ENCODE measurements around the gene PUSL1. TPM values are rescaled to one million over a fixed set of nuclear protein-coding genes. Genes with fewer than 3 reads are reported as not detected.

PUSL1 gene
- total RNA-seq, 8 experiments from 2014 or later: 12.0 to 45.8 (median 22.4) TPM

DNA sequence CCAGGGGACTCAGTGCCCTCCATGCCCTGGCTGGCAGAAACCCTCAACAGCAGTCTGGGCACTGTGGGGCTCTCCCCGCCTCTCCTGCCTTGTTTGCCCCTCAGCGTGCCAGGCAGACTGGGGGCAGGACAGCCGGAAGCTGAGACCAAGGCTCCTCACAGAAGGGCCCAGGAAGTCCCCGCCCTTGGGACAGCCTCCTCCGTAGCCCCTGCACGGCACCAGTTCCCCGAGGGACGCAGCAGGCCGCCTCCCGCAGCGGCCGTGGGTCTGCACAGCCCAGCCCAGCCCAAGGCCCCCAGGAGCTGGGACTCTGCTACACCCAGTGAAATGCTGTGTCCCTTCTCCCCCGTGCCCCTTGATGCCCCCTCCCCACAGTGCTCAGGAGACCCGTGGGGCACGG is 19.9 kb downstream of the PUSL1 start:
- in situ Hi-C loops (cut with MboI; ENCODE audit: low pct_unique_long_range_greater_than_20kb in 2 of 9, low sequenced_read_pairs in 9 of 9, unreplicated experiment in 9 of 9): no loop called here
- 60 to 100% methylated on average over 1 of the region's 15 CpGs; no CpG with 5 or more reads in 8 of the 10 experiments for WGBS, 10 experiments

DNA sequence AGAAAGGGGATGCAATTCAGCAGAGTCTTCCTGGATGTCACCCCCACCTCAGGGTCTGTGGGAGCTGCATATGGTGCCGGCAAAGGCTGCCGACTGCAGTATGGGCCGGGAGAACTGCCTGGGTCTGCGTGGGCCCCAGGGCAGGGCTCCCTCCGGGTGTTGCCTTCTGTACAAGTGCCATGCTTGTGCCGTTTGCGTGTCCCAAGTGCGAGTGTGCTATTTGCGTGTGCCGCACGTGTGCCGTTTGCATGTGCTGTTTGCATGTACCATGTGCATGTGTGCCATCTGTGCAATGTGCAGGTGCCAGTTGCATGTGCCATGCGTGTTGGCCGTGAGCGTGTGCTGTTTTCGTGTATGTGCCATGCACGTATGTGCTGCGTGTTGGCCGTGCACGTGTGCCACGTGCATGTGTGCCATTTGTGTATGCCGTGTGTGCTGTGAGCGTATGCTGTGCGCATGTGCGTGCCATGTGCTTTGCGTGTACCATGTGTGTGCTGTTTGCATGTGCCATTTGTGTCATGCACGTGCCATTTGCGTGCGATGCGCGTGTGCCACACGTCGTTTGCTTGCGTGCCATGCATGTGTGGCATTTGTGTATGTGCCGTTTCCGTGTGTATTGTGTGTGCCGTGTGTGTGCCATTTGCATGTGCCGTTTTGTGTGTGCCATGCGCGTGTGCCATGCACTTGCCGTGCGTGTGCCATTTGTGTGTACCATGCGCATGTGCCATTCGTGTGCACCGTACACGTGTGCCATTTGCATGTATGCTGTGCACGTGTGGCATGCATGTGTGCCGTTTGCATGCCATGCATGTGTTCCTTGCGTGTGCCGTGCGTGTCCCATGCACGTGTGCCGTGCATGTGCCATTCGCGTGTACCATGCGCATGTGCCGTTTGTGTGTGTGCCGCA is 21.2 kb downstream of the PUSL1 start:
- no peak overlapping the region for H3K27ac ChIP-seq
- no peak overlapping the region for H3K4me3 ChIP-seq
- WGBS, 10 experiments: 50 to 97% (median 91%) methylated on average over 6 to 54 of the region's 58 CpGs; no CpG with 5 or more reads in 2 of the 10 experiments
- peaks cover 21 to 22% of the 10 kb centered on the region in 2 donors for H3K4me1 ChIP-seq (replicated peaks in 1 of 2)
- no peak for ATAC-seq (replicated peaks in 6 of 8)
- in situ Hi-C loops (cut with MboI; ENCODE audit: low pct_unique_long_range_greater_than_20kb in 2 of 9, low sequenced_read_pairs in 9 of 9, unreplicated experiment in 9 of 9): no loop called here

More for the DNA sequence above, 19.9 kb downstream of the PUSL1 start:
- peaks cover 24 to 26% of the 10 kb centered on the region in 2 donors for H3K4me1 ChIP-seq (replicated peaks in 1 of 2)
- no peak for ATAC-seq (replicated peaks in 6 of 8)
- H3K27ac ChIP-seq: no peak overlapping the region
- no peak overlapping the region for H3K4me3 ChIP-seq

DNA sequence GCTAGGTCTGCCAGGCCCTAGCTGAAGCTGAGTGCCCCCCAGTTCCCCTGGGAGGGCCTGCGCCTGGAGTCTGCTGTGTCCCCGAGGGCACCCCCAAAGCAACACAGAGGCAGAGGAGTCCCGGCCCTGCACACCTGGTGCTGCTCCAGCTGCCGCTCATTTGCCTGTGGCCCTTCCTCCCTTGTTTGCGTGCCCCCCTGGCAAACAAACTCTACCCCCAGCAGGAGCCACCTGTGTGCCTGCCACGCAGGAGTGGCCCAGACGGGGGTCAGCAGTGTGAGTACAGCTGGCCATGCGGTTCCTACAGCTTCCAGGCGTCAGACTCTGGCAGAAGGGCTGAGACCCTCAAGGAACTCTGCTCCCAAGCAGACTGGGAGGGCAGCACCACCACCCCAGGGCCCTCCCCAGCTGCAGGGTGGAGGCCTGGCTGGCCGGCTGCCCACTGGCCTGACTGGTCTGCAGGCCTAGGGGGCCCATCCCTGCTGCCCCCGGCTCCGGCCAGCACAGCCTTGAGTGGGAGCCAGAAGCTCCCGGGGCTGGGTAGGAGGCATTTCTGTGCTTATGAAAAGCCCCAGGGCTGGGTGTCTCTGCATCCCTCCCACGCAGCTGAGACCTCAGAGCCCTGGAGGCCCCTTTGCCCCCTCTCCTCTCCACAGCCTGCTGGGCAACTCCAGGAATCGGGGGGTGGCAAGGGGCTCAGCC is 22.1 kb downstream of the PUSL1 start:
- WGBS, 10 experiments: 0 to 72% (median 27%) methylated on average over 3 to 10 of the region's 15 CpGs; no CpG with 5 or more reads in 6 of the 10 experiments
- peak in 5 of 8 experiments; percentile 0 to 55 (median 43) for ATAC-seq (replicated peaks in 6 of 8)
- Histone ChIP-seq H3K27ac (peak overlapping the region in 1 of 2 donors; percentile 14), H3K4me1 (replicated peaks in 1 of 2) (peaks cover 18% of the 10 kb centered on the region in 2 donors), H3K4me3 (no peak overlapping the region)
- in situ Hi-C loops (cut with MboI; ENCODE audit: low pct_unique_long_range_greater_than_20kb in 2 of 9, low sequenced_read_pairs in 9 of 9, unreplicated experiment in 9 of 9): no loop called here

DNA sequence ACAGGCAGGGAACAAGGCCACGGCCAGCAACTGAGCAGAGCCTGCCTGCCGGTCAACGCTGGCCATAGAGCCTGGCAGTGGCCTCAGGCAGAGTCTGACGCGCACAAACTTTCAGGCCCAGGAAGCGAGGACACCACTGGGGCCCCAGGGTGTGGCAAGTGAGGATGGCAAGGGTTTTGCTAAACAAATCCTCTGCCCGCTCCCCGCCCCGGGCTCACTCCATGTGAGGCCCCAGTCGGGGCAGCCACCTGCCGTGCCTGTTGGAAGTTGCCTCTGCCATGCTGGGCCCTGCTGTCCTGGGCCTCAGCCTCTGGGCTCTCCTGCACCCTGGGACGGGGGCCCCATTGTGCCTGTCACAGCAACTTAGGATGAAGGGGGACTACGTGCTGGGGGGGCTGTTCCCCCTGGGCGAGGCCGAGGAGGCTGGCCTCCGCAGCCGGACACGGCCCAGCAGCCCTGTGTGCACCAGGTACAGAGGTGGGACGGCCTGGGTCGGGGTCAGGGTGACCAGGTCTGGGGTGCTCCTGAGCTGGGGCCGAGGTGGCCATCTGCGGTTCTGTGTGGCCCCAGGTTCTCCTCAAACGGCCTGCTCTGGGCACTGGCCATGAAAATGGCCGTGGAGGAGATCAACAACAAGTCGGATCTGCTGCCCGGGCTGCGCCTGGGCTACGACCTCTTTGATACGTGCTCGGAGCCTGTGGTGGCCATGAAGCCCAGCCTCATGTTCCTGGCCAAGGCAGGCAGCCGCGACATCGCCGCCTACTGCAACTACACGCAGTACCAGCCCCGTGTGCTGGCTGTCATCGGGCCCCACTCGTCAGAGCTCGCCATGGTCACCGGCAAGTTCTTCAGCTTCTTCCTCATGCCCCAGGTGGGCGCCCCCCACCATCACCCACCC is 22.9 kb downstream of the PUSL1 start, which contains the start of gene TAS1R3:
Gene TAS1R3 (plus strand): TSS at position 213 of the 898 bp plus-strand sequence. CDS start 66 bp downstream, at position 279.
- Histone ChIP-seq H3K4me1 (replicated peaks in 1 of 2) (peaks cover 13% of the 10 kb centered on the region in 2 donors), H3K4me3 (no peak within 1 kb of the TSS), H3K27ac (peak within 1 kb of the TSS in 1 of 2 donors; percentile 14)
- peak in 7 of 8 experiments; percentile 2 to 67 (median 43) for ATAC-seq (replicated peaks in 6 of 8)
- in situ Hi-C loops (cut with MboI; ENCODE audit: low pct_unique_long_range_greater_than_20kb in 2 of 9, low sequenced_read_pairs in 9 of 9, unreplicated experiment in 9 of 9): no loop called here
- 40 to 100% (median 65%) methylated on average over 1 to 17 of the region's 41 CpGs; no CpG with 5 or more reads in 5 of the 10 experiments for WGBS, 10 experiments

DNA sequence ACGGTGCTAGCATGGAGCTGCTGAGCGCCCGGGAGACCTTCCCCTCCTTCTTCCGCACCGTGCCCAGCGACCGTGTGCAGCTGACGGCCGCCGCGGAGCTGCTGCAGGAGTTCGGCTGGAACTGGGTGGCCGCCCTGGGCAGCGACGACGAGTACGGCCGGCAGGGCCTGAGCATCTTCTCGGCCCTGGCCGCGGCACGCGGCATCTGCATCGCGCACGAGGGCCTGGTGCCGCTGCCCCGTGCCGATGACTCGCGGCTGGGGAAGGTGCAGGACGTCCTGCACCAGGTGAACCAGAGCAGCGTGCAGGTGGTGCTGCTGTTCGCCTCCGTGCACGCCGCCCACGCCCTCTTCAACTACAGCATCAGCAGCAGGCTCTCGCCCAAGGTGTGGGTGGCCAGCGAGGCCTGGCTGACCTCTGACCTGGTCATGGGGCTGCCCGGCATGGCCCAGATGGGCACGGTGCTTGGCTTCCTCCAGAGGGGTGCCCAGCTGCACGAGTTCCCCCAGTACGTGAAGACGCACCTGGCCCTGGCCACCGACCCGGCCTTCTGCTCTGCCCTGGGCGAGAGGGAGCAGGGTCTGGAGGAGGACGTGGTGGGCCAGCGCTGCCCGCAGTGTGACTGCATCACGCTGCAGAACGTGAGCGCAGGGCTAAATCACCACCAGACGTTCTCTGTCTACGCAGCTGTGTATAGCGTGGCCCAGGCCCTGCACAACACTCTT is 23.8 kb downstream of the PUSL1 start:
- Histone ChIP-seq H3K4me3 (no peak overlapping the region), H3K4me1 (replicated peaks in 1 of 2) (peaks cover 13% of the 10 kb centered on the region in 2 donors), H3K27ac (no peak overlapping the region)
- in situ Hi-C loops (cut with MboI; ENCODE audit: low pct_unique_long_range_greater_than_20kb in 2 of 9, low sequenced_read_pairs in 9 of 9, unreplicated experiment in 9 of 9): no loop called here
- WGBS, 10 experiments: 76 to 98% (median 87%) methylated on average over 3 to 23 of the region's 57 CpGs; no CpG with 5 or more reads in 4 of the 10 experiments
- ATAC-seq (replicated peaks in 6 of 8): no peak

DNA sequence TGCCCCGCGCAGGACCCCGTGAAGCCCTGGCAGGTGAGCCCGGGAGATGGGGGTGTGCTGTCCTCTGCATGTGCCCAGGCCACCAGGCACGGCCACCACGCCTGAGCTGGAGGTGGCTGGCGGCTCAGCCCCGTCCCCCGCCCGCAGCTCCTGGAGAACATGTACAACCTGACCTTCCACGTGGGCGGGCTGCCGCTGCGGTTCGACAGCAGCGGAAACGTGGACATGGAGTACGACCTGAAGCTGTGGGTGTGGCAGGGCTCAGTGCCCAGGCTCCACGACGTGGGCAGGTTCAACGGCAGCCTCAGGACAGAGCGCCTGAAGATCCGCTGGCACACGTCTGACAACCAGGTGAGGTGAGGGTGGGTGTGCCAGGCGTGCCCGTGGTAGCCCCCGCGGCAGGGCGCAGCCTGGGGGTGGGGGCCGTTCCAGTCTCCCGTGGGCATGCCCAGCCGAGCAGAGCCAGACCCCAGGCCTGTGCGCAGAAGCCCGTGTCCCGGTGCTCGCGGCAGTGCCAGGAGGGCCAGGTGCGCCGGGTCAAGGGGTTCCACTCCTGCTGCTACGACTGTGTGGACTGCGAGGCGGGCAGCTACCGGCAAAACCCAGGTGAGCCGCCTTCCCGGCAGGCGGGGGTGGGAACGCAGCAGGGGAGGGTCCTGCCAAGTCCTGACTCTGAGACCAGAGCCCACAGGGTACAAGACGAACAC is 24.5 kb downstream of the PUSL1 start:
- 73 to 90% (median 90%) methylated on average over 8 to 12 of the region's 48 CpGs; no CpG with 5 or more reads in 7 of the 10 experiments for WGBS, 10 experiments
- no peak overlapping the region for H3K27ac ChIP-seq
- H3K4me3 ChIP-seq: no peak overlapping the region
- in situ Hi-C loops (cut with MboI; ENCODE audit: low pct_unique_long_range_greater_than_20kb in 2 of 9, low sequenced_read_pairs in 9 of 9, unreplicated experiment in 9 of 9): no loop called here
- no peak for ATAC-seq (replicated peaks in 6 of 8)
- peaks cover 13% of the 10 kb centered on the region in 2 donors for H3K4me1 ChIP-seq (replicated peaks in 1 of 2)

DNA sequence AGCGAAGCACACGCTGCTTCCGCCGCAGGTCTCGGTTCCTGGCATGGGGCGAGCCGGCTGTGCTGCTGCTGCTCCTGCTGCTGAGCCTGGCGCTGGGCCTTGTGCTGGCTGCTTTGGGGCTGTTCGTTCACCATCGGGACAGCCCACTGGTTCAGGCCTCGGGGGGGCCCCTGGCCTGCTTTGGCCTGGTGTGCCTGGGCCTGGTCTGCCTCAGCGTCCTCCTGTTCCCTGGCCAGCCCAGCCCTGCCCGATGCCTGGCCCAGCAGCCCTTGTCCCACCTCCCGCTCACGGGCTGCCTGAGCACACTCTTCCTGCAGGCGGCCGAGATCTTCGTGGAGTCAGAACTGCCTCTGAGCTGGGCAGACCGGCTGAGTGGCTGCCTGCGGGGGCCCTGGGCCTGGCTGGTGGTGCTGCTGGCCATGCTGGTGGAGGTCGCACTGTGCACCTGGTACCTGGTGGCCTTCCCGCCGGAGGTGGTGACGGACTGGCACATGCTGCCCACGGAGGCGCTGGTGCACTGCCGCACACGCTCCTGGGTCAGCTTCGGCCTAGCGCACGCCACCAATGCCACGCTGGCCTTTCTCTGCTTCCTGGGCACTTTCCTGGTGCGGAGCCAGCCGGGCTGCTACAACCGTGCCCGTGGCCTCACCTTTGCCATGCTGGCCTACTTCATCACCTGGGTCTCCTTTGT is 25.3 kb downstream of the PUSL1 start:
- no peak overlapping the region for H3K4me3 ChIP-seq
- WGBS, 10 experiments: 80 to 100% (median 96%) methylated on average over 1 to 14 of the region's 36 CpGs; no CpG with 5 or more reads in 6 of the 10 experiments
- in situ Hi-C loops (cut with MboI; ENCODE audit: low pct_unique_long_range_greater_than_20kb in 2 of 9, low sequenced_read_pairs in 9 of 9, unreplicated experiment in 9 of 9): no loop called here
- H3K4me1 ChIP-seq (replicated peaks in 1 of 2): peaks cover 13% of the 10 kb centered on the region in 2 donors
- peak in 1 of 8 experiments; percentile 2 for ATAC-seq (replicated peaks in 6 of 8)
- H3K27ac ChIP-seq: no peak overlapping the region

DNA sequence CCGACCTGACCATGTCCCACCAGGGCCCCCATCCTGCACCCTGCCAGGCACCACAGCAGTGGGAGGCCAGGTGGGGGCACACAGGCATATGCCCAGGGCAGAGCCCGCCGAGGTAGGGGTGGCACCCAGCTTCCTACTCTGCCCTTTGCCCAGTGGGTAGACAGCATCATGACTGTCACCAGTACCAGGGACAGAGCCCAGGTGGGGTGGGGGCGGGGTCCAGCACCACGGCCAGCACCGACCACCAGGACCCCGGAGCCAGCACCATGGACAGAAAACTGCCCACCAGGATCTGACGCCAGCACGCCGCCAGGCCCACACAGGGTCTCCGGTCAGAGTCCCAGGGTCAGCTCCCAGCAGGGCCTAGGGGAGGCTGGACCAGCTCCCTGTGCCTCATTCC is 26.4 kb downstream of the PUSL1 start:
- Histone ChIP-seq H3K27ac (no peak overlapping the region), H3K4me1 (replicated peaks in 1 of 2) (peaks cover 13% of the 10 kb centered on the region in 2 donors), H3K4me3 (no peak overlapping the region)
- in situ Hi-C loops (cut with MboI; ENCODE audit: low pct_unique_long_range_greater_than_20kb in 2 of 9, low sequenced_read_pairs in 9 of 9, unreplicated experiment in 9 of 9): no loop called here
- 51 to 80% (median 71%) methylated on average over 1 to 6 of the region's 11 CpGs; no CpG with 5 or more reads in 5 of the 10 experiments for WGBS, 10 experiments
- ATAC-seq (replicated peaks in 6 of 8): peak in 4 of 8 experiments; percentile 1 to 6 (median 4)

DNA sequence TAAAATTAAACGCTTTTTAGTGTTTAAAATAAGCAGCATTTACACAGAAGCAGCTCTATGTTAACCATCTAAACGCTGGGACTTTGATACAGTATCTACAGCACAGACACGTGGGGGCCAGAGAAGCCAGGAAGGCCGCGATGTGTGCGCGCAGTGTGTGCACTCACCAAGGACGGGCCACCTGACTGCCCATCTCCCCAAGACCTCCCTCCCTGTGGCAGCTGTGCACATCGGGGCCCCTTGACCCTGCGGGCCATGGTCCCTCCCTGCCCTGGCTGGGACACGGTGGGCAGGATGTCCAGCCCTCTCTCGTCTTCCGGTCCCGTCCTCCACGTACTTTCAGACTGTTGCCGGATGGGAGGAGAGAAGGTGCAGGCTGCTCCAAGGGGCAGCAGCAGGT is 26.9 kb downstream of the PUSL1 start:
- ATAC-seq (replicated peaks in 6 of 8): no peak
- Histone ChIP-seq H3K27ac (no peak overlapping the region), H3K4me1 (replicated peaks in 1 of 2) (peaks cover 13% of the 10 kb centered on the region in 2 donors), H3K4me3 (no peak overlapping the region)
- in situ Hi-C loops (cut with MboI; ENCODE audit: low pct_unique_long_range_greater_than_20kb in 2 of 9, low sequenced_read_pairs in 9 of 9, unreplicated experiment in 9 of 9): no loop called here
- WGBS, 10 experiments: 85 to 100% (median 93%) methylated on average over 1 to 13 of the region's 16 CpGs; no CpG with 5 or more reads in 5 of the 10 experiments

DNA sequence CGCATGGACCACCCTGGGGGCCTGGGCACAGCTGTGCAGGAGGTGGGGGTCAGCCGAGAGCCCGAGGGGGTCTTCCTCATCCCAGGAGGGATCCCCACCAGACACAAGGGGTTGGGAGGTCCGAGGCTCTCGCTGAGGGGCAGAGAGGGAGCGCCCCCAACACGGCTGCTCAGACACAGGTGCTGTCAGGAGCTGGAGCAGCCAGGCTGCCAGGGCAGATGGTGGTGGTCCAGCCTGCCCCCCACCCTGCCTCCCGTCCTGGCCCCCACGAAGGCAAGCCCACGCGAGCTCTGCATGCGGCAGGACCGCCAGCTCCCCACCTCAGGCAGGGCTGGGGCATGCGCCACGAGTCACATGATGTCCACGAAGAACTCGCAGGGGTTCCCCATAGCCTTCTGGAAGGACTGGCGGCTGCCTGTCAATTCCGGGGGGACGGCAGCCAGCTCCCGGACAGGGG is 27.4 kb downstream of the PUSL1 start:
- in situ Hi-C loops (cut with MboI; ENCODE audit: low pct_unique_long_range_greater_than_20kb in 2 of 9, low sequenced_read_pairs in 9 of 9, unreplicated experiment in 9 of 9): no loop called here
- Histone ChIP-seq H3K27ac (no peak overlapping the region), H3K4me1 (replicated peaks in 1 of 2) (peaks cover 8% of the 10 kb centered on the region in 2 donors), H3K4me3 (no peak overlapping the region)
- WGBS, 10 experiments: 90% methylated on average over 2 of the region's 21 CpGs; no CpG with 5 or more reads in 9 of the 10 experiments
- ATAC-seq (replicated peaks in 6 of 8): no peak

DNA sequence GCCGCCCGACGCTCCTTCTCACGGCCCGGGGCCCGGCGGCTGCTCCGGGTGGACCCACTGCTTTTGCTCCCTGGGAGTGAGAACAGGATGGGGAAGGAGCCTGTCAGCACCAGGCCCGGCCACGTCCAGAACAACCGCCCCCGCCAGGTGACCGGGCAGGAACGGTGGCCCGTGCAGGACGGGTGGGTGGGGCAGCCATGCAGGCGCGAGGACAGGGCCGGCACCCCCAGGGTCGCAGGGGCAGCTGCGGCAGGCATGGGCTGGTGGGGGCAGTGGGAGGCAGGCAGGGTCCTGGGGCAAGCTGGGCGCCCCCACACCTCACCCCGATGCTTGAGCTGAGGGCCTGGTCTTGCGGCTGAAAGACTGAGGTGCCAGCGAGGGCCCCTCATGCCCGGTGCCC is 28.0 kb downstream of the PUSL1 start:
- no CpG with 5 or more reads among the region's 26 CpGs for WGBS, 10 experiments
- ATAC-seq (replicated peaks in 6 of 8): no peak
- in situ Hi-C loops (cut with MboI; ENCODE audit: low pct_unique_long_range_greater_than_20kb in 2 of 9, low sequenced_read_pairs in 9 of 9, unreplicated experiment in 9 of 9): no loop called here

More for the DNA sequence above, 28.0 kb downstream of the PUSL1 start:
- H3K4me1 ChIP-seq (replicated peaks in 1 of 2): peaks cover 1 to 2% of the 10 kb centered on the region in 2 donors
- no peak overlapping the region for H3K4me3 ChIP-seq
- H3K27ac ChIP-seq: no peak overlapping the region

Data from motor neuron (in vitro differentiated cells).